A549 (cell line): ENCODE results near the gene OXLD1. TPM values are rescaled to one million over a fixed set of nuclear protein-coding genes. Genes with fewer than 3 reads are reported as not detected.

Experiments
- ATAC-seq, 2 experiments: fragments of 200-7000 bp in 1 of 2; fragments of >200 bp in 1 of 2; cut with Nextera tagmentation in 1 of 2; cut with Tn5 transposase in 1 of 2; 3 replicates each; pipeline versions ENCODE4 v1.8.0 to v1.9.1; 2018 to 2020; ENCODE audit warnings: mild to moderate bottlenecking in 1 of 2, moderate library complexity in 1 of 2
- CTCF ChIA-PET: fragments of 300-600 bp; sonication (Branson Sonifier 250); formaldehyde crosslinking; extraction: SDS; loops from one replicate; lab custom pipeline; 2021; ENCODE audit warnings: antibody characterized with exemption, inconsistent platforms; lab: Yijun Ruan, JAX
- POLR2A ChIA-PET: fragments of 350-600 bp; formaldehyde crosslinking; extraction: SDS; loops from one replicate; lab custom pipeline; 2021; ENCODE audit warnings: antibody characterized with exemption, inconsistent platforms; lab: Yijun Ruan, JAX
- DNase-seq, 2 experiments: peaks; one replicate each; pipeline versions ENCODE4 v3.0.0 to v3.0.0-alpha.2; 2011 to 2016; ENCODE audit warnings: low read depth in 1 of 2, low spot score in 1 of 2
- FAIRE-seq: peaks from 2 replicates; lab custom pipeline; 2011; peaks lifted over from hg19 to GRCh38; lab: Jason Lieb, UNC
- H3K27ac ChIP-seq, 2 experiments: fragments of >200 bp; sonication (Bioruptor Twin); formaldehyde crosslinking; 3 replicates each; pipeline ENCODE4 v1.5.1; 2016 to 2017
- H3K4me1 ChIP-seq: fragments of >200 bp; sonication (Bioruptor Twin); formaldehyde crosslinking; 3 replicates; pipeline ENCODE4 v1.6.1; 2016
- H3K4me2 ChIP-seq: fragments of >200 bp; sonication (Bioruptor Twin); formaldehyde crosslinking; 3 replicates; pipeline ENCODE4 v1.6.1; 2016
- H3K4me3 ChIP-seq: fragments of >200 bp; sonication (Bioruptor Twin); formaldehyde crosslinking; 3 replicates; pipeline ENCODE4 v1.5.1; 2016
- H3K9me3 ChIP-seq: fragments of >200 bp; sonication (Bioruptor Twin); formaldehyde crosslinking; 3 replicates; pipeline ENCODE4 v1.6.1; 2016
- CEBPB ChIP-seq, 2 experiments: fragments of >200 bp in 1 of 2; sonication (Bioruptor Twin) in 1 of 2; formaldehyde crosslinking in 1 of 2; IDR thresholded peaks; 2 replicates each; pipeline ENCODE4 v1.6.1; 2012 to 2016
- FOSB ChIP-seq: fragments of 250-450 bp; sonication (Bioruptor Pico); IDR thresholded peaks from 2 replicates; pipeline ENCODE4 v1.5.0; 2020; ENCODE audit warnings: mild to moderate bottlenecking, moderate library complexity
- HDAC2 ChIP-seq: fragments of 200-600 bp; sonication (generic); IDR thresholded peaks from 2 replicates; pipeline ENCODE4 v1.6.1; 2016
- JUNB ChIP-seq: fragments of >200 bp; sonication (Bioruptor Twin); formaldehyde crosslinking; IDR thresholded peaks from 2 replicates; pipeline ENCODE4 v1.6.1; 2016
- MAFK ChIP-seq: fragments of 450-650 bp; IDR thresholded peaks from 2 replicates; pipeline ENCODE4 v1.6.1; 2014; ENCODE audit not compliant: partially characterized antibody
- MAZ ChIP-seq: fragments of 150-350 bp; IDR thresholded peaks from 2 replicates; pipeline ENCODE4 v1.6.1; 2014; ENCODE audit warnings: antibody characterized with exemption, low read depth, low read length, borderline replicate concordance
- RFX5 ChIP-seq: fragments of 450-650 bp; IDR thresholded peaks from 2 replicates; pipeline ENCODE4 v1.7.1; 2014; ENCODE audit warnings: antibody characterized with exemption, mild to moderate bottlenecking, moderate library complexity
- SMC3 ChIP-seq: fragments of >200 bp; sonication (Bioruptor Twin); formaldehyde crosslinking; IDR thresholded peaks from 3 replicates; pipeline ENCODE4 v1.6.1; 2018; ENCODE audit warnings: inconsistent platforms
- ZNF302 ChIP-seq: fragments of 250-450 bp; sonication (Bioruptor Pico); IDR thresholded peaks from 2 replicates; pipeline ENCODE4 v1.9.0; 2021; ENCODE audit warnings: inconsistent platforms, mild to moderate bottlenecking, moderate library complexity
- WGBS: methylation state at CpG from one replicate; pipeline ENCODE4 v1.1.6; 2017; ENCODE audit errors: missing lambda C conversion rate; 5-methylcytosine and 5-hydroxymethylcytosine counted together
- polyA plus RNA-seq, 4 experiments: library from polyadenylated mRNA; depleted of rRNA in 3 of 4; stranded (reverse); fragments of >200 nt; fragmentation: RNase III in 1 of 4; extraction: RNeasy Plus Mini Kit Qiagen cat#74134 plus additional on column Dnase treatment in 1 of 4; gene quantifications; 2 replicates in 3 of 4; 3 replicates in 1 of 4; pipeline ENCODE4 v1.2.3, GENCODE V29; 2011 to 2017
- TF ChIP-seq, protein P1 (sequence below): IDR thresholded peaks from 2 replicates; pipeline ENCODE4 v1.6.1; 2012; ENCODE audit warnings: low read depth, borderline replicate concordance
- TF ChIP-seq, protein P2 (sequence below): fragments of 250-450 bp; sonication (Bioruptor Pico); IDR thresholded peaks from 2 replicates; pipeline ENCODE4 v1.5.0; 2020; ENCODE audit warnings: low read depth, mild to moderate bottlenecking, moderate library complexity
- TF ChIP-seq, protein P3 (sequence below): fragments of >200 bp; sonication (Bioruptor Twin); formaldehyde crosslinking; IDR thresholded peaks from 3 replicates; pipeline ENCODE4 v1.5.1; 2016
- TF ChIP-seq, protein P4 (sequence below): fragments of 200-600 bp; sonication (generic); IDR thresholded peaks from 2 replicates; pipeline ENCODE4 v1.6.1; 2016; ENCODE audit warnings: antibody characterized with exemption, mild to moderate bottlenecking, moderate library complexity
- TF ChIP-seq, protein P5 (sequence below): fragments of 250-450 bp; sonication (Bioruptor Pico); IDR thresholded peaks from 2 replicates; pipeline ENCODE4 v1.5.0; 2021; ENCODE audit warnings: mild to moderate bottlenecking, moderate library complexity, borderline replicate concordance
- TF ChIP-seq, protein P6 (sequence below): fragments of >200 bp; sonication (Bioruptor Twin); formaldehyde crosslinking; IDR thresholded peaks from 3 replicates; pipeline ENCODE4 v1.6.1; 2016

Gene OXLD1
- polyA plus RNA-seq, 2 of the 4 experiments (the other 2 are of a cell fraction) = 38.7 to 47.1 TPM

DNA sequence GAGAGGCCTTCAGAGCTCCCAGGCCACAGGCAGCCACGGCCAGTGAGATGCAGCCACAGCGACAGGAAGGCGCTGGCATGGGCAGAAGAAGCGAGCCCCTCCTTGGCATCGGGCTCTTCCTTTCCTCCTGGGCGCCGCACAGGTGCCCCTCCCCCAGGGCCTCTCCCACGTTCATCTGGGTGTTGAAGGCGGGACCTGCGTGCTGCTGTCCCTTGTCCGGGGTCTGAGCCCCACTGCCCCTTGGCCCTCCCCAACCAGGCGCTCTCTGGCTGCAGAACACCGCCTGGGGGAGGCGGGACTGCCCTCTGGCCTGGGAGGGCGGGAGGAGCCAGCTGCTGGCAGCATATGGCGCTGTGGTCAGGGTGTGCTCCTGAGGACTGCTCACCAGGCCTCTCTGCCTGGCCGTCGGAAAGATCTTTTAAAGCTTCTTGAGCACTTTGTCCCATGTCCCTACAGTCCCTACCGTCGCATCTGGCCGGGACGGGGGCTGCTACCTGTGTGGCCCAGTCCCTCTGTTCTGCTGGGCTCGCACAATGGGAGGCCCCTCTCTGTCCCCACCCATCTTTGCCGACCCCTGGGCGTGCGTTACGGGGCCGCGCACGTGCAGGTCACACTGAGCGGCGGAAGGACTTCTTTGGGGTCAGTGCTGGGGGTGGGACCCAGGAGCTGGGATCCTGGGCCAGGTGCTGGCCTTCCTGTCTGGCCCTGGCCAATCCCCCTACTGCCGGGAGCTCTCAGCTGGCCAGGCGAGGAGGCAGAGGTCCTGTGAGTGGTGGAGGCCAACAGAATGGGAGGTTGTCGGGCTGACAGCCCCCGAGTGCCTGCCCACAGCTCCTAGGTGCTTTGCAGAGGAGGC is 47.4 kb upstream of the OXLD1 start:
- Histone ChIP-seq H3K4me1 (peaks cover 20% of the 10 kb centered on the region), H3K4me3 (peak overlapping the region; percentile 70)
- 86% methylated on average over 31 of the region's 36 CpGs for WGBS
- no peak for TF ChIP-seq MAZ
- TF ChIP-seq, protein P1, sequence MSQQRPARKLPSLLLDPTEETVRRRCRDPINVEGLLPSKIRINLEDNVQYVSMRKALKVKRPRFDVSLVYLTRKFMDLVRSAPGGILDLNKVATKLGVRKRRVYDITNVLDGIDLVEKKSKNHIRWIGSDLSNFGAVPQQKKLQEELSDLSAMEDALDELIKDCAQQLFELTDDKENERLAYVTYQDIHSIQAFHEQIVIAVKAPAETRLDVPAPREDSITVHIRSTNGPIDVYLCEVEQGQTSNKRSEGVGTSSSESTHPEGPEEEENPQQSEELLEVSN = 0 out of 2 replicates have a peak, but pooled peaks have one; percentile 16
- TF ChIP-seq, all 56 proteins: peak for 1
- ChIA-PET POLR2A (interaction anchor here (1.8 to 3.9 kb wide), 3 partner anchors 9 to 153 kb away, joined by 6 to 41 read pairs (median 18); partner anchors contain the start of gene MRPL12), CTCF (interaction anchor here (0.5 to 4.6 kb wide), 16 partner anchors 8 to 308 kb away, joined by 3 to 24 read pairs (median 3); partner anchors contain the start of genes ARL16, HGS and MCRIP1)
- Histone ChIP-seq H3K9me3 (no peaks in the 10 kb centered on the region), H3K4me2 (peak overlapping the region; percentile 86), H3K27ac (peak overlapping the region in 1 of 2 experiments; percentile 95; a peak in 3 of 6 replicates)
- no peak for FAIRE-seq
- ATAC-seq = peak in 1 of 2 experiments; percentile 7; a peak in 2 of 6 replicates
- no peak for DNase-seq

DNA sequence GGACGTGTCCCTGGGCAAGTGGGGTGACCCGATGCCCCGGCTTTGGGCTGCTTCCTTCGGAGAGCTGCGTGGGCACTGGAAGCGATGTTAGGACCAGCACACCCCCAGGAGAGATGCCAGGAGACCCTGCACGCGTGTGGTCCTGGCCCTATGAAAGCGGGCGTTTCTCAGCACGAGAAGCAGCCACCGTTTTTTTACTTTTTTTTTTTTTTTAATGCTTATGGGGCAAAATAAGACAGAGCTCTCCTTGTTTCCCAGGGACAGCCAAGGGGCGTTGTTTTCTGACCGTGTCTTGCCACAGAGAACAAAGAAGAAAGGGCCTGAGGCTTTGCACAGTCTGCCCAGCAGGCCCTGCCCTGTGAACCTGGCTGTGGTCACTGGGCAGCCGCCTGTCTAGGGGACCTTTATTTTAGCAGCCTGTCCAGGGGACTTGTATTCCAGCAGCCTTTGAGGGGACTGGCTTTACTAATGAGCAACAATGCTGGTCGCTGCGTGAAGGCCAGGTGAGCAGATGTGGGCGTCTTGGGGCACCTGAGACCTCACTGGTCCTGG is 46.7 kb upstream of the OXLD1 start:
- FAIRE-seq (no peak), ATAC-seq (peak in 1 of 2 experiments; percentile 13; a peak in 3 of 6 replicates), DNase-seq (no peak)
- ChIA-PET CTCF (interaction anchor here (0.5 to 4.6 kb wide), 15 partner anchors 9 to 154 kb away, joined by 3 to 24 read pairs (median 3); no protein-coding TSS in a partner anchor), POLR2A (interaction anchor here (1.1 to 3.9 kb wide), 4 partner anchors 9 to 154 kb away, joined by 3 to 41 read pairs (median 12); partner anchors contain the start of genes MCRIP1 and MRPL12)
- Histone ChIP-seq H3K9me3 (no peaks in the 10 kb centered on the region), H3K4me1 (peaks cover 20% of the 10 kb centered on the region), H3K4me2 (peak overlapping the region; percentile 86), H3K27ac (peak overlapping the region; percentile 95), H3K4me3 (peak overlapping the region; percentile 70)
- WGBS = 37% methylated on average over 18 of the region's 18 CpGs
- no peak for TF ChIP-seq CEBPB (IDR thresholded peaks at IDR 0.05)
- TF ChIP-seq MAFK = peak; percentile 54

DNA sequence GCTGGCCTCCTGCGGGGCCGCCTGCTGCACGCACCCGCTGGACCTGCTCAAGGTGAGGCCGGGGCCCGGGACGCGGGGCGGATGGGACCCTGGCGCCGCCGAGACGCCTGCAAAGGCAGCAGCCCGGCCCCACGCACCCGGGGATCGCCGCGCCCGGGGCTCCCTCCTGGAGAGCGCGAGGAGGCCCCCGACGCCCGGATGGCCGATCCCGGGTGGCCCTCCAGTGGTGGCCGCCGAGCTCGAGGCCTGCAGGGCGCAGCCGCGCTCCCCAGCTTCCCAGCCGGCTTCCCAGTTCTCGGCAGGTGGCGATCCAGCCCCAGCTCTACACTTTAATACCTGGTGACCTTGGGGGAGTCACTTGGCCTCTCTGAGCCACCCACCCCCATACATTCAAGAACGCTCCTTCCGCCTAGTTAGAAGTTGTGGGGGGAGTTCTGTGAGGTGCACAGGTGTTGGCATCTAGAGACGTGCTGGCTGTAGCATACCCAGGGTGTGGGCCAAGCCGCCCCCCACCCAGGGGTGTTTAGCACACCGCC is 46.1 kb upstream of the OXLD1 start:
- CTCF ChIA-PET = interaction anchor here (0.8 to 4.6 kb wide), 11 partner anchors 10 to 154 kb away, joined by 3 to 24 read pairs (median 4); no protein-coding TSS in a partner anchor
- peaks cover 20% of the 10 kb centered on the region for H3K4me1 ChIP-seq
- peak; percentile 58 to 64 for ATAC-seq
- no peaks in the 10 kb centered on the region for H3K9me3 ChIP-seq
- WGBS = 0% methylated on average over 5 of the region's 41 CpGs
- DNase-seq = peak; percentile 63 to 77
- POLR2A ChIA-PET = interaction anchor here (1.1 to 3.9 kb wide), 4 partner anchors 10 to 154 kb away, joined by 3 to 41 read pairs (median 12); partner anchors contain the start of genes MCRIP1 and MRPL12
- FAIRE-seq = no peak
- peak overlapping the region; percentile 86 for H3K4me2 ChIP-seq
- peak overlapping the region; percentile 95 for H3K27ac ChIP-seq
- peak overlapping the region; percentile 70 for H3K4me3 ChIP-seq
- TF ChIP-seq, protein P2, sequence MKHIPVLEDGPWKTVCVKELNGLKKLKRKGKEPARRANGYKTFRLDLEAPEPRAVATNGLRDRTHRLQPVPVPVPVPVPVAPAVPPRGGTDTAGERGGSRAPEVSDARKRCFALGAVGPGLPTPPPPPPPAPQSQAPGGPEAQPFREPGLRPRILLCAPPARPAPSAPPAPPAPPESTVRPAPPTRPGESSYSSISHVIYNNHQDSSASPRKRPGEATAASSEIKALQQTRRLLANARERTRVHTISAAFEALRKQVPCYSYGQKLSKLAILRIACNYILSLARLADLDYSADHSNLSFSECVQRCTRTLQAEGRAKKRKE = no peak
- TF ChIP-seq RFX5 = no peak; the same call in 1 of the 2 replicates
- no peak for TF ChIP-seq MAZ
- TF ChIP-seq, protein P3, sequence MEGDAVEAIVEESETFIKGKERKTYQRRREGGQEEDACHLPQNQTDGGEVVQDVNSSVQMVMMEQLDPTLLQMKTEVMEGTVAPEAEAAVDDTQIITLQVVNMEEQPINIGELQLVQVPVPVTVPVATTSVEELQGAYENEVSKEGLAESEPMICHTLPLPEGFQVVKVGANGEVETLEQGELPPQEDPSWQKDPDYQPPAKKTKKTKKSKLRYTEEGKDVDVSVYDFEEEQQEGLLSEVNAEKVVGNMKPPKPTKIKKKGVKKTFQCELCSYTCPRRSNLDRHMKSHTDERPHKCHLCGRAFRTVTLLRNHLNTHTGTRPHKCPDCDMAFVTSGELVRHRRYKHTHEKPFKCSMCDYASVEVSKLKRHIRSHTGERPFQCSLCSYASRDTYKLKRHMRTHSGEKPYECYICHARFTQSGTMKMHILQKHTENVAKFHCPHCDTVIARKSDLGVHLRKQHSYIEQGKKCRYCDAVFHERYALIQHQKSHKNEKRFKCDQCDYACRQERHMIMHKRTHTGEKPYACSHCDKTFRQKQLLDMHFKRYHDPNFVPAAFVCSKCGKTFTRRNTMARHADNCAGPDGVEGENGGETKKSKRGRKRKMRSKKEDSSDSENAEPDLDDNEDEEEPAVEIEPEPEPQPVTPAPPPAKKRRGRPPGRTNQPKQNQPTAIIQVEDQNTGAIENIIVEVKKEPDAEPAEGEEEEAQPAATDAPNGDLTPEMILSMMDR = peak; percentile 38
- TF ChIP-seq, protein P4, sequence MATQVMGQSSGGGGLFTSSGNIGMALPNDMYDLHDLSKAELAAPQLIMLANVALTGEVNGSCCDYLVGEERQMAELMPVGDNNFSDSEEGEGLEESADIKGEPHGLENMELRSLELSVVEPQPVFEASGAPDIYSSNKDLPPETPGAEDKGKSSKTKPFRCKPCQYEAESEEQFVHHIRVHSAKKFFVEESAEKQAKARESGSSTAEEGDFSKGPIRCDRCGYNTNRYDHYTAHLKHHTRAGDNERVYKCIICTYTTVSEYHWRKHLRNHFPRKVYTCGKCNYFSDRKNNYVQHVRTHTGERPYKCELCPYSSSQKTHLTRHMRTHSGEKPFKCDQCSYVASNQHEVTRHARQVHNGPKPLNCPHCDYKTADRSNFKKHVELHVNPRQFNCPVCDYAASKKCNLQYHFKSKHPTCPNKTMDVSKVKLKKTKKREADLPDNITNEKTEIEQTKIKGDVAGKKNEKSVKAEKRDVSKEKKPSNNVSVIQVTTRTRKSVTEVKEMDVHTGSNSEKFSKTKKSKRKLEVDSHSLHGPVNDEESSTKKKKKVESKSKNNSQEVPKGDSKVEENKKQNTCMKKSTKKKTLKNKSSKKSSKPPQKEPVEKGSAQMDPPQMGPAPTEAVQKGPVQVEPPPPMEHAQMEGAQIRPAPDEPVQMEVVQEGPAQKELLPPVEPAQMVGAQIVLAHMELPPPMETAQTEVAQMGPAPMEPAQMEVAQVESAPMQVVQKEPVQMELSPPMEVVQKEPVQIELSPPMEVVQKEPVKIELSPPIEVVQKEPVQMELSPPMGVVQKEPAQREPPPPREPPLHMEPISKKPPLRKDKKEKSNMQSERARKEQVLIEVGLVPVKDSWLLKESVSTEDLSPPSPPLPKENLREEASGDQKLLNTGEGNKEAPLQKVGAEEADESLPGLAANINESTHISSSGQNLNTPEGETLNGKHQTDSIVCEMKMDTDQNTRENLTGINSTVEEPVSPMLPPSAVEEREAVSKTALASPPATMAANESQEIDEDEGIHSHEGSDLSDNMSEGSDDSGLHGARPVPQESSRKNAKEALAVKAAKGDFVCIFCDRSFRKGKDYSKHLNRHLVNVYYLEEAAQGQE = peak; percentile 43; the same call in 1 of the 2 replicates
- TF ChIP-seq, protein P5, sequence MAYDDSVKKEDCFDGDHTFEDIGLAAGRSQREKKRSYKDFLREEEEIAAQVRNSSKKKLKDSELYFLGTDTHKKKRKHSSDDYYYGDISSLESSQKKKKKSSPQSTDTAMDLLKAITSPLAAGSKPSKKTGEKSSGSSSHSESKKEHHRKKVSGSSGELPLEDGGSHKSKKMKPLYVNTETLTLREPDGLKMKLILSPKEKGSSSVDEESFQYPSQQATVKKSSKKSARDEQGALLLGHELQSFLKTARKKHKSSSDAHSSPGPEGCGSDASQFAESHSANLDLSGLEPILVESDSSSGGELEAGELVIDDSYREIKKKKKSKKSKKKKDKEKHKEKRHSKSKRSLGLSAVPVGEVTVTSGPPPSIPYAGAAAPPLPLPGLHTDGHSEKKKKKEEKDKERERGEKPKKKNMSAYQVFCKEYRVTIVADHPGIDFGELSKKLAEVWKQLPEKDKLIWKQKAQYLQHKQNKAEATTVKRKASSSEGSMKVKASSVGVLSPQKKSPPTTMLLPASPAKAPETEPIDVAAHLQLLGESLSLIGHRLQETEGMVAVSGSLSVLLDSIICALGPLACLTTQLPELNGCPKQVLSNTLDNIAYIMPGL (CRISPR knock-in tag) = peak; percentile 78; the same call in 1 of the 2 replicates
- TF ChIP-seq FOSB = no peak
- TF ChIP-seq JUNB = no peak
- TF ChIP-seq, protein P6, sequence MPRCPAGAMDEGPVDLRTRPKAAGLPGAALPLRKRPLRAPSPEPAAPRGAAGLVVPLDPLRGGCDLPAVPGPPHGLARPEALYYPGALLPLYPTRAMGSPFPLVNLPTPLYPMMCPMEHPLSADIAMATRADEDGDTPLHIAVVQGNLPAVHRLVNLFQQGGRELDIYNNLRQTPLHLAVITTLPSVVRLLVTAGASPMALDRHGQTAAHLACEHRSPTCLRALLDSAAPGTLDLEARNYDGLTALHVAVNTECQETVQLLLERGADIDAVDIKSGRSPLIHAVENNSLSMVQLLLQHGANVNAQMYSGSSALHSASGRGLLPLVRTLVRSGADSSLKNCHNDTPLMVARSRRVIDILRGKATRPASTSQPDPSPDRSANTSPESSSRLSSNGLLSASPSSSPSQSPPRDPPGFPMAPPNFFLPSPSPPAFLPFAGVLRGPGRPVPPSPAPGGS = no peak
- no peak; the same call in 2 of the 3 replicates for TF ChIP-seq SMC3
- TF ChIP-seq, protein P1 = no peak
- no peak for TF ChIP-seq HDAC2
- TF ChIP-seq ZNF302 (CRISPR knock-in tag) = no peak
